DOHH2 (cell line): ENCODE data around the gene OGFOD3.
"Not testable (repeated sequence)": the region's sequence is repeated elsewhere in the genome, so short reads cannot be mapped to it uniquely, and the experiment has no call there.

Source experiments
- H3F3A ChIP-seq: fragments of 200-600 bp; sonication (generic), shearing (Covaris generic); 2 replicates; pipeline ENCODE4 v1.6.0; 2016; ENCODE audit warnings: antibody characterized with exemption, mild to moderate bottlenecking; ENCODE audit not compliant: control insufficient read depth, insufficient read depth
- H3K27ac ChIP-seq: fragments of 200-600 bp; sonication (generic); 2 replicates; pipeline ENCODE4 v1.5.1; 2014; ENCODE audit warnings: low read depth, mild to moderate bottlenecking, low read length, moderate library complexity
- H3K27me3 ChIP-seq: fragments of 200-600 bp; sonication (generic); 2 replicates; pipeline ENCODE4 v1.6.1; 2014; ENCODE audit warnings: mild to moderate bottlenecking, low read length, mixed read lengths; ENCODE audit not compliant: control insufficient read depth
- H3K36me3 ChIP-seq: fragments of 200-600 bp; sonication (generic); 2 replicates; pipeline ENCODE4 v1.6.1; 2014; ENCODE audit warnings: mild to moderate bottlenecking, low read length, moderate library complexity, mixed read lengths; ENCODE audit not compliant: control insufficient read depth
- H3K4me1 ChIP-seq: fragments of 200-600 bp; sonication (generic); 2 replicates; pipeline ENCODE4 v1.6.1; 2014; ENCODE audit warnings: mild to moderate bottlenecking, low read length, mixed read lengths; ENCODE audit not compliant: control insufficient read depth
- H3K4me2 ChIP-seq: fragments of 200-600 bp; sonication (generic); 2 replicates; pipeline ENCODE4 v1.6.0; 2014; ENCODE audit warnings: mild to moderate bottlenecking, low read length, moderate library complexity
- H3K4me3 ChIP-seq: fragments of 200-600 bp; sonication (generic); 2 replicates; pipeline ENCODE4 v1.5.1; 2014; ENCODE audit warnings: mild to moderate bottlenecking, low read length, mixed read lengths
- H3K79me2 ChIP-seq: fragments of 200-600 bp; sonication (generic); 2 replicates; pipeline ENCODE4 v1.6.1; 2014; ENCODE audit warnings: mild to moderate bottlenecking, low read length, mixed read lengths; ENCODE audit not compliant: control insufficient read depth
- H3K9me2 ChIP-seq: fragments of 200-600 bp; sonication (generic); replicated peaks from 2 replicates; pipeline ENCODE4 v1.6.1; 2014; ENCODE audit warnings: mild to moderate bottlenecking, low read length, mixed read lengths; ENCODE audit not compliant: control insufficient read depth
- H3K9me3 ChIP-seq: fragments of 200-600 bp; sonication (generic); 2 replicates; pipeline ENCODE4 v1.6.1; 2014; ENCODE audit warnings: antibody characterized with exemption, low read length, mixed read lengths; ENCODE audit not compliant: control insufficient read depth, insufficient read depth
- H4K20me1 ChIP-seq: fragments of 200-600 bp; sonication (generic); 2 replicates; pipeline ENCODE4 v1.6.0; 2014; ENCODE audit warnings: low read depth, mild to moderate bottlenecking, antibody characterized with exemption, low read length, moderate library complexity; ENCODE audit not compliant: control insufficient read depth, insufficient read depth
- EZH2phosphoT487 ChIP-seq: fragments of 200-600 bp; sonication (generic); IDR thresholded peaks from 2 replicates; pipeline ENCODE4 v1.6.1; 2017; ENCODE audit warnings: borderline replicate concordance, mild to moderate bottlenecking, antibody characterized with exemption, low read length, moderate library complexity, mixed read lengths
- TF ChIP-seq, protein P1 (sequence below): fragments of 200-600 bp; sonication (generic); IDR thresholded peaks from one replicate; pipeline ENCODE4 v1.5.1; 2014; ENCODE audit warnings: antibody characterized with exemption, mild to moderate bottlenecking, low read depth, low read length; ENCODE audit not compliant: poor library complexity, severe bottlenecking

The OGFOD3 gene

DNA sequence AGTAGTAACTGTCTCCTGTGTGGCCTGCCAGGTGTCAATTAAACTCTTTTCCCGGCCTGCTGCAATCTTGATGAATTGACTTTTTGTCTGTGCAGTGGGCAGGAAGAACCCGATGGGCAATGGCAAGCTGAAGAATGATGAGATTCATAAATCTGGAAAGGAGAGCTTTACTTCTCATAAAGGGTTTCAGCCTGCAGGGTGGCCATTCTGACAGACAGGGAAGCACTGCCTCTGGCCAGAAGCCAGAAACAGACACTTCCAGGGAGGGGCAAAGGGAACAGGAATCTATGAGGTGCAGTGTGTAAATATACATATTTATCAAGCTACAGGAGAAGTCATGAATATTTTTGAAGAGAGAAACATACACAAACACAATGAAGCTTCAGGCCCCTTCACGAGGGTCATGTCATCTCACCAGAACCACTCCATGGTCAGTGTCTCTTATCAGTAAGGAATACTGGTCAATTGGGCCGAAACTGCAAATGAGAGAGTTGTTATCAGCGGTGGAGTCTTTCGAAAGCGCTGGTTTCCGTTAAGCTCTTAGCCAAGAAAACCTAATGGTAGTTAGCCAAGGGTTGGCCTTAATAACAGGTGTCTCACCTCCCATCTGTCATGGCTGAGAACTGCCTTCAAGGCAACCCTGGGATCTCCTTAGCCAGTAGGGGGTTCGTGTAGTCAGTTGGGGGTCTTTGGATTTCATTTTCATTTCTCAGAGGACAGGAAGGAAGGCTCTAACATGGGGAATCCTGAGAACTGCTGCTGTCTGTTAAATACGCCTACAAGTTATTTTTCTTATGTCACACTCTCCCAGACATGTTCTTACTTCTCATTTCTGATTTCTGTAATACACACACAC is 38.9 kb upstream of the OGFOD3 start:
- Histone ChIP-seq H3K27me3 (no peaks in the 10 kb centered on the region), H3F3A (peaks cover 6% of the 10 kb centered on the region), H3K4me1 (peaks cover 21% of the 10 kb centered on the region), H3K9me3 (no peaks in the 10 kb centered on the region), H3K79me2 (peaks cover 23% of the 10 kb centered on the region), H3K36me3 (peaks cover 33% of the 10 kb centered on the region), H3K9me2 (no peaks in the 10 kb centered on the region), H3K4me2 (peak overlapping the region; percentile 93), H4K20me1 (no peaks in the 10 kb centered on the region), H3K27ac (peak overlapping the region; percentile 91), H3K4me3 (peak overlapping the region; percentile 99)
- TF ChIP-seq EZH2phosphoT487: no peak
- TF ChIP-seq, protein P1, sequence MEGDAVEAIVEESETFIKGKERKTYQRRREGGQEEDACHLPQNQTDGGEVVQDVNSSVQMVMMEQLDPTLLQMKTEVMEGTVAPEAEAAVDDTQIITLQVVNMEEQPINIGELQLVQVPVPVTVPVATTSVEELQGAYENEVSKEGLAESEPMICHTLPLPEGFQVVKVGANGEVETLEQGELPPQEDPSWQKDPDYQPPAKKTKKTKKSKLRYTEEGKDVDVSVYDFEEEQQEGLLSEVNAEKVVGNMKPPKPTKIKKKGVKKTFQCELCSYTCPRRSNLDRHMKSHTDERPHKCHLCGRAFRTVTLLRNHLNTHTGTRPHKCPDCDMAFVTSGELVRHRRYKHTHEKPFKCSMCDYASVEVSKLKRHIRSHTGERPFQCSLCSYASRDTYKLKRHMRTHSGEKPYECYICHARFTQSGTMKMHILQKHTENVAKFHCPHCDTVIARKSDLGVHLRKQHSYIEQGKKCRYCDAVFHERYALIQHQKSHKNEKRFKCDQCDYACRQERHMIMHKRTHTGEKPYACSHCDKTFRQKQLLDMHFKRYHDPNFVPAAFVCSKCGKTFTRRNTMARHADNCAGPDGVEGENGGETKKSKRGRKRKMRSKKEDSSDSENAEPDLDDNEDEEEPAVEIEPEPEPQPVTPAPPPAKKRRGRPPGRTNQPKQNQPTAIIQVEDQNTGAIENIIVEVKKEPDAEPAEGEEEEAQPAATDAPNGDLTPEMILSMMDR: no peak

DNA sequence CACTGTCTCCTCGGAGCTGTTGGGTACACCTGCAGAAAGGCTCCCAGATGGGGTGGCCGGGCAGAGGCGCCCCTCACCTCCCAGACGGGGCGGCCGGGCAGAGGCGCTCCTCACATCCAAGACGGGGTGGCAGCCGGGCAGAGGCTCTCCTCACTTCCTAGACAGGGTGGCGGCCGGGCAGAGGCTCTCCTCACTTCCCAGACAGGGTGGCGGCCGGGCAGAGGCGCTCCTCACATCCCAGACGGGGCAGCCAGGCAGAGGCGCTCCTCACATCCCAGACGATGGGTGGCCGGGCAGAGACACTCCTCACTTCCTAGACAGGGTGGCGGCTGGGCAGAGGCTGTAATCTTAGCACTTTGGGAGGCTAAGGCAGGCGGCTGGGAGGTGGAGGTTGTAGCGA is 35.3 kb upstream of the OGFOD3 start:
- H3K79me2 ChIP-seq: peaks cover 21% of the 10 kb centered on the region
- not testable (repeated sequence) for H4K20me1 ChIP-seq, H3K27me3 ChIP-seq

GRCh38 chr17:82453151-82453550 is 34.8 kb upstream of the OGFOD3 start:
- not testable (repeated sequence) for H3K27ac ChIP-seq, H3K4me3 ChIP-seq, H3K4me2 ChIP-seq, H3K9me2 ChIP-seq, H3K9me3 ChIP-seq, H3K27me3 ChIP-seq, H4K20me1 ChIP-seq
- Histone ChIP-seq H3K36me3 (peaks cover 20% of the 10 kb centered on the region), H3K4me1 (peaks cover 35% of the 10 kb centered on the region), H3F3A (peaks cover 21% of the 10 kb centered on the region), H3K79me2 (peaks cover 22% of the 10 kb centered on the region)

More for the DNA sequence above, 35.3 kb upstream of the OGFOD3 start:
- not testable (repeated sequence) for H3K9me2 ChIP-seq, H3K4me2 ChIP-seq, H3K9me3 ChIP-seq, H3K4me3 ChIP-seq, H3K27ac ChIP-seq
- H3K4me1 ChIP-seq: peaks cover 33% of the 10 kb centered on the region
- peaks cover 20% of the 10 kb centered on the region for H3F3A ChIP-seq
- H3K36me3 ChIP-seq: peaks cover 19% of the 10 kb centered on the region

DNA sequence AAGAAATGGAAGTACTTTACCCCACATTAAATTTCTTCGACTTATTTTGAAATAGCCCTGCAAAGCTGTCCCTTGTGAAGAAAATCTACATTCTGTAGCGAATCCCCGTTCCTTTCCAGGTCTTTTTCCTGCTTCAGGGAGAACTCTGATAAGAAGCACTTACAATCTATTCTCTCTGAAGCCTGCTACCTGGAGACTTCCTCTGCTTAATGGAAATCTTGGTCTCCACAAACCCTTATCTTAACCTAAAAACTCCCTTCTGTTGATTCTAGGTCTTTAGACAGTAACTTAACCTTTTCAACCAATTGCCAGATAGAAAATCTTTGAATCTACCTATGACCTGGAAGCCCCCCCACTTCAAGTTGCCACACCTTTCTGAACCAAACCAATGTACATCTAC is 33.8 kb upstream of the OGFOD3 start:
- Histone ChIP-seq H3F3A (peaks cover 18% of the 10 kb centered on the region), H4K20me1 (no peaks in the 10 kb centered on the region; the same call in 1 of the 2 replicates), H3K4me3 (no peak overlapping the region), H3K27ac (no peak overlapping the region), H3K36me3 (peaks cover 28% of the 10 kb centered on the region), H3K9me3 (no peaks in the 10 kb centered on the region), H3K4me2 (no peak overlapping the region), H3K27me3 (no peaks in the 10 kb centered on the region), H3K4me1 (peaks cover 34% of the 10 kb centered on the region), H3K79me2 (peaks cover 29% of the 10 kb centered on the region), H3K9me2 (no peaks in the 10 kb centered on the region)
- TF ChIP-seq, protein P1: no peak
- TF ChIP-seq EZH2phosphoT487: no peak
